Caki2 (cell line): ENCODE results near the gene HELLS. TPM values are rescaled to one million over a fixed set of nuclear protein-coding genes. Genes with fewer than 3 reads are reported as not detected.
"Not testable (repeated sequence)": the region's sequence is repeated elsewhere in the genome, so short reads cannot be mapped to it uniquely, and the experiment has no call there.

ENCODE experiments used
- DNase-seq: peaks from one replicate; pipeline ENCODE4 v3.0.0-alpha.2; 2015; ENCODE audit warnings: low read depth
- in situ Hi-C: cut with HindIII; loops from 2 replicates; pipeline ENCODE4 v1.10.0; 2016; ENCODE audit warnings: low sequenced_read_pairs, low pct_unique_long_range_greater_than_20kb, mixed read lengths
- total RNA-seq: library from RNA; depleted of rRNA; stranded (reverse); fragments of >200 nt; shearing (Covaris generic); gene quantifications from 2 replicates; pipeline ENCODE4 v1.2.3, GENCODE V29; 2014; ENCODE audit warnings: low replicate concordance

The HELLS gene
- total RNA-seq, 1 experiment from 2014 or later = 74.8 TPM

DNA sequence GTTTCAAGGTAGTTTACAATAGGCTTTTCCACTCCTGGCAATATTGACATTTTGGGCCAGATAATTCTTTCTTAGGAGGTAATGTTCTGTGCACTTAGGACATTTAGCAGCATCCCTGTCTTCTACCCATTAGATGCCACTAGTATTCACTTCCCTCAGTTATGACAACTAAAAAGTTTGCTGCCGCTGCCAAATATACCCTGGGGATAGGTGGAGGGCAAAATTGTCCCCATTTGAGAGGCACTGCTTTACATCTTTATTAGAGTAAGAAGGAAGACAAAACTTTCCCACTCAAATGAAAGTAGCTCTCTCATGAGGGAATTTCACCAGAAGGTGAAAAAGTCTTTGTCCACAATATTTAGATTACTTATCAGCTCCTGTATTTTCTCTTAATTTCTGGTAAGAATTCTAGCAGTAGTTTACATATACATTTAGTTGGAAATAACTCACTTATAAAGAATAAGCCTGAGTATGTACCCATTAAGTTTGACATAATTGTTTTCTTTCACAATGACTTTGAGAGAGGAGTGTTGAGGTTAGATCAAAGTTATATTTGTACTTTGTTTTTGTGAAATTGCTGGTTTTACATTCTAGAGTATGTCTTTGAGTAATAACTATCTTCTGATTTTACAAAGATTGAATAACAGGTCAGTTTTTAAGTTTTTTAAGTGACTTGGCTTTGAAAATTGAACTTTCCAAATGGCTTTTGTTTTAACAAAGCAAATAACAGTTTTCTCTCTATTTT is 46.0 kb downstream of the HELLS start:
- no peak for DNase-seq
- in situ Hi-C loops = no loop called here

GRCh38 chr10:94602729-94603515 is 57.3 kb downstream of the HELLS start:
- no peak for DNase-seq
- in situ Hi-C loops = no loop called here

DNA sequence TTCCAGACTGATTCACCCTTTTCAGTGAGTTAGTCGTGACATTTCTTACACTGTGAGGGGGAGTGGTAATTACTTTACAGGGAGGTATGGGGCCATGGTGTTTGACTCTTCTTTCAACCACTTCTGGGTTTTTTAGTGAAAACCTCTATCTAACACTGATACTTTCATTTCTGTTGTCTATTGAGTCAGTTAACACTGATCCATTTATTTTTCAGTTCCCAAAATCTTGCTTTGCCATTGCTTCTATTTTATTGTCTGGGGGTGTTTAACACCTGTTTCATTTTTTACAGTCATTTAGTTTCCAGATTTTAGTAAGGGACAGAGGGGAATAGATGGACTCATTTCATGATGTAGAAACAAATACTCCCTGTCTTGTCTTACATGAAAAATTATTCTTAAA is 61.5 kb downstream of the HELLS start:
- in situ Hi-C loops = no loop called here
- DNase-seq = no peak

DNA sequence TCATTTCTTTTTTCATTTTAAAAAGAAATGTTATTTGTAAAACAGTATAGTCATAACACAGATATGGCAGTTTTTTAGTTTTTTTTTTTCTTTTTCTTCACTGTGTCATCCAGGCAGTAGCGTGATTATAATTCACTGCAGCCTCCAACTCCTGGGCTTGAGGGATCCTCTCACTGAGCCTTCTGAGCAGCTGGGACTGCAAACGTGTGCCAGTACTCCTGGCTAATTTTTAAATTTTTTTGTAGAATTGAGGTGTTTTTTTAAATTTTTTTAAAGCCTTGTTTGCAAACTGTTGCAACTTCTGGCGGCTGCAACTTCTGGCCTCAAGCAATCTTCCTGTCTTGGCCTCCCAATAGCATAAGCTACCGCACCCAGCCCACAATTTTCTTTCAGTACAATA is 63.0 kb downstream of the HELLS start:
- in situ Hi-C loops = no loop called here
- DNase-seq = no peak

GRCh38 chr10:94614558-94614957 is 69.0 kb downstream of the HELLS start:
- in situ Hi-C loops = no loop called here
- DNase-seq = no peak

GRCh38 chr10:94617389-94617944 is 71.9 kb downstream of the HELLS start:
- peak; percentile 21 for DNase-seq
- in situ Hi-C loops = no loop called here

DNA sequence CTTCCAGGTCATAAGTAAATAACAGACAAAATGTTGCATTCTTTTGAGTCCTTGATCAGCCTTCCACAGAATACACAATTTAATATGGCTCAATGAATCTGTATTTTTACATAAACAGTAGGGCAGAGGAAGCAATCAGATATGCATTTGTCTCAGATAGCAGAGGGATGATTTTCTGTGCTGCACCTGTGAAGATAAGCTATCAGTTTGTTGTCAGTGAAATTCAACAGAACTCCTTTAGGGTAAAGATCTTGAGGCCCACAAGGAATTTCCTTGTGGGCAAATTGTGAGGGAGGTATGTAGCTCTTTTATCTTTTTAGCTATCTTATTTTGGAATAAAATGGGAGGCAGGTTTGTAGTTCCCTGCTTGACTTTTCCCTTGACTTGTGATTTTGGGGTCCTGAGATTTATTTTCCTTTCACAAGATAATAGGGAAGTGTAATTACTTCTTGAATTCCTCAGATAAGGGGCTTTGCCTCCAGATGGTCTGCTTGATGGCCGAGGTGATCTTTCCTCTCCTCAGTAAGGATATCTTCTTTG is 77.1 kb downstream of the HELLS start:
- in situ Hi-C loops = no loop called here
- no peak for DNase-seq

- in situ Hi-C loops = no loop called here
- DNase-seq = no peak
Measured at GRCh38 chr10:94623572-94623971, 78.0 kb downstream of the HELLS start.

DNA sequence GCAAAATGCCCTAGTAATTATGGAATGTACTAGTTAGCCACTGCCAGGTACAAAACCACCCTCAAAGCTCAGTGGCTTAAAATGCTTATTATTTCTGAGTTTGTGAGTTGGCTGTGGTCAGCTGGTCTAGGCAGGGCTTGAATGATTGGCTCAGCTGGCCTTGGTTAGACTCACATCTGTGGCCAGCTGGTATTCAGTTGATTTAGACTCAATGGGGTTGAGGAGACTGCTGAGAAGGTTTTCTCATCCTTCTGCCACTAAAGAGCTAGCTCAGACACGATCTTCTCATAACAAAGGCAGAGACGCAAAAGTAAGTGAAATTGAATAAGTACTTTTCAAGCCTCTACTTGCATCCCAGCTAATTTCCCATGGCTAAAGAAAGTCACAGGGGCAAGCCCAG is 80.9 kb downstream of the HELLS start:
- in situ Hi-C loops = no loop called here
- no peak for DNase-seq

DNA sequence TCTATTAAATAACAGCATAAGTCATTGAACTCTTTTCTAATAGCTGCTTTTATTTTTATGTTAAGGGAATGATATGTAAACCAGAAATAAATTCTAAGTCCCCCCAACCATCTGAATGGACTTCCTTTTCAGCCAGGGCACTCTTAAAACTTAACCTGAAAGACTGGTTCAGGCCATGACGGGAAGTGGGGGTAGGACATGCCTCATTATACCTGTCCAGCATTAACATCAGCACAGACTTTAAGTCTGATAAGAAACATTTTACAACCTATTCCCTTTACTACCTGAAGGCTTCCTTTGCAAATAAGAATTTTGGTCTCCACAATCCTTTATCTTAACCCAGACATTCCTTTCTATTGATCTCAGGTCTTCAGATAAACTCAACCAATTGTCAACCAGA is 81.9 kb downstream of the HELLS start:
- DNase-seq = no peak
- in situ Hi-C loops = no loop called here

- in situ Hi-C loops = no loop called here
- peak; percentile 6 for DNase-seq
Measured at GRCh38 chr10:94630017-94630688, 84.6 kb downstream of the HELLS start.

DNA sequence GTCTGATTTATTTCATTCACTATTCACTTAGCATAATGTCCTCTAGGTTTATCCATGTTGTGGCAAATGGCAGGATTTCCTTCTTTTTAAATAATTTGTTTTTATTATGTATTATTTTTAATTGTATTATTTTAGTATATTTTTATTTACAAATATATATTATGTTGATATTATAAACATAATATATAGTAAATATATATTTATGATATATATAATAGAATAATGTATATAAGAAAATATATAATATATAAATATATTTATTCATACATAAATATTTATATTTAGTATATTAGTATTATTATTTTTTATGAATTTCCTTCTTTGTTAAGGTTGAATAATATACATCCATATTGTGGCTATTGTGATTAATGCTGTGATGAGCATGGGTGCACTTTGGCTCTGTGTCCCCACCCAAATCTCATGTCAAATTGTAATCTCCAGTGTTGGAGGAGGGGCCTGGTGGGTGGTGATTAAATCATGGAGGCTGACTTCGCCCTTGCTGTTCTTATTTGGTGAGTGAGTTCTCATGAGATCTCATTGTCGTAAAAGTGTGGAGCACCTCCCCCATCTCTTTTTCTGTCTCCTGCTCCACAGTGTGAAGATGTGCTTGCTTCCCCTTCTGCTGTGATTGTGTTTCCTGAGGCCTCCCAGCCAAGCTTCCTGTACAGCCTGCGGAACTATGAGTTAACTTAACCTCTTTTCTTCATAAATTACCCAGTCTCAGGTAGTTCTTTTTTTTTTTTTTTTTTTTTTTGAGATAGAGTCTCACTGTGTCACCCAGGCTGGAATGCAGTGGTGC is 85.7 kb downstream of the HELLS start:
- in situ Hi-C loops = no loop called here
- DNase-seq = no peak

- in situ Hi-C loops = no loop called here
- DNase-seq = no peak
Measured at GRCh38 chr10:94632954-94633353, 87.4 kb downstream of the HELLS start.

DNA sequence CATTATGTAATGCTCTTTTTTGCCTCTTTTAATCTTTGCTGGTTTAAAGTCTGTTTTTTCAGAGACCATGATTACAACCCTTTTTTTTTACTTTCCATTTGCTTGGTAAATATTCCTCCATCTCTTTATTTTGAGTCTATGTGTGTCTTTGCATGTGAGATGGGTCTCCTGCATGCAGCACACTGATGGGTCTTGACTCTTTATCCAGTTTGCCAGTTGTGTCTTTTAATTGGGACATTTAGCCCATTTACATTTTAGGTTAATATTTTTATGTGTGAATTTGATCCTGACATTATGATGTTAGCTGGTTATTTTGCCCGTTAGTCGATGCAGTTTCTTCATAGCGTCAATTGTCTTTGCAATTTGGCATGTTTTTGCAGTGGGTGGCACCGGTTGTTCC is 92.5 kb downstream of the HELLS start:
- DNase-seq, in situ Hi-C loops: not testable (repeated sequence)

GRCh38 chr10:94639902-94640301 is 94.3 kb downstream of the HELLS start:
- no peak for DNase-seq
- in situ Hi-C loops = no loop called here

- in situ Hi-C loops = no loop called here
- no peak for DNase-seq
Measured at GRCh38 chr10:94640562-94640961, 95.0 kb downstream of the HELLS start.

GRCh38 chr10:94641480-94641879 is 95.9 kb downstream of the HELLS start:
- DNase-seq = peak; percentile 43
- in situ Hi-C loops = no loop called here

DNA sequence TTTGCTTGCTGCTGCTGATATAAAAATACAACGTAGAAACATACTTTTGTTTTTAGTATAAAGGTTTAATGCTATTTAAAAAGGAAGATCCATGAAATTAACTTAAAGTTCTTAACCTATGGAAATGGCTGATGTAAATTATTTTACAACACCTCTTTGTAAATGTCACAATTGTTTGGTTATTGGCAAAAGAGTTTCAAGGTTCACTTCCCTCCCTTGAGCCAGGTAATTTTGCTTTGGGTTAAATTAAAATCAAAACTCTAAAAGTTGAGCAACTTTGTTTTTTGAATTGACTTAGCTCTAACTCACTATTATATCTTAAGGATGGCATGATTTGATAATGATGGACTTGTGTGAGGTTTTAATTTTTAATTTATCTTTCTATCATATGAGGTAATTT is 98.8 kb downstream of the HELLS start:
- DNase-seq = no peak
- in situ Hi-C loops = no loop called here
